DMS 273 (cell line): ENCODE results near the gene SERTAD2.

ENCODE experiments used
- DNase-seq: peaks from one replicate; lab custom pipeline; 2025; ENCODE audit not compliant: unreplicated experiment; lab: John Stamatoyannopoulos, UW

Gene SERTAD2

DNA sequence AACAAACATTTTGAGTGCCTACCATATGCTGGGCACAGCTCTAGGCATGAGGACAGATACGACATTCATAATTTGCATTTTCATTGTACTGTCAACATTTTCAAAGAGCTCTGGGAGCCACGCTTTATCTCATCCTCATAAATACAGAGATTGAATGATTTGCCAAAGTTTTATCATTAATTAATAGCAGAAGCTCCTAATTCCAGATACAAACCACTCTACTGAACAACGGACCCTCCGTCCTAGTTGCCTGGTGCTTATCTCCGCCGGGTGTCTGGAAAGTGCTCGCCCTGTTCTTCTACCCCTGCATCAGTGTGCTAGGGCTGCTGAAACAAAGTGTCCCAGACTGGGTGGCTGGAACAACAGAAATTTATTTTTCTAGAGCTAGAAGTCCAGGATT is 23.8 kb downstream of the SERTAD2 start:
- DNase-seq: no peak

DNA sequence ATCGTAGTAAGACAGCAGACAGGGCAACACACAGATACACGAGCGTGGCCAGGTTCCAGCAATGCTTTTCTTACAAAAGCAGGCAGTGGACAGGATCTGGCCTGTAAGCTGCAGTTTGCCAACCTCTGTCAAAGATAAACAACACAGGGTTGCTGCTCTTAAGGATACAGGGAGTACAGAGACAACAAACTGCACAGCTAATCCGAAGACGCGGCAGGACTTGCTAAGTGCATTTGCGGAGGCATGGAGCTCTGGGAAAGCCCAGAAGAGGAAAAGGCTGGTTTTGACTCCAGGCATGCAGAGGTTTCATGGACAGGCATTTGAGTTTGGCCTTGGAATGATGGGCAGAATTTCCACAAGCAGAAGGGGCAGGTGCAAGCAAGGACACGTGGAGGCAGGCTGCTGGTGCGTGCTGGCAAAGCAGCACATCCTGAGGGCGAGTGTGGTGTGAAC is 24.4 kb downstream of the SERTAD2 start:
- no peak for DNase-seq

DNA sequence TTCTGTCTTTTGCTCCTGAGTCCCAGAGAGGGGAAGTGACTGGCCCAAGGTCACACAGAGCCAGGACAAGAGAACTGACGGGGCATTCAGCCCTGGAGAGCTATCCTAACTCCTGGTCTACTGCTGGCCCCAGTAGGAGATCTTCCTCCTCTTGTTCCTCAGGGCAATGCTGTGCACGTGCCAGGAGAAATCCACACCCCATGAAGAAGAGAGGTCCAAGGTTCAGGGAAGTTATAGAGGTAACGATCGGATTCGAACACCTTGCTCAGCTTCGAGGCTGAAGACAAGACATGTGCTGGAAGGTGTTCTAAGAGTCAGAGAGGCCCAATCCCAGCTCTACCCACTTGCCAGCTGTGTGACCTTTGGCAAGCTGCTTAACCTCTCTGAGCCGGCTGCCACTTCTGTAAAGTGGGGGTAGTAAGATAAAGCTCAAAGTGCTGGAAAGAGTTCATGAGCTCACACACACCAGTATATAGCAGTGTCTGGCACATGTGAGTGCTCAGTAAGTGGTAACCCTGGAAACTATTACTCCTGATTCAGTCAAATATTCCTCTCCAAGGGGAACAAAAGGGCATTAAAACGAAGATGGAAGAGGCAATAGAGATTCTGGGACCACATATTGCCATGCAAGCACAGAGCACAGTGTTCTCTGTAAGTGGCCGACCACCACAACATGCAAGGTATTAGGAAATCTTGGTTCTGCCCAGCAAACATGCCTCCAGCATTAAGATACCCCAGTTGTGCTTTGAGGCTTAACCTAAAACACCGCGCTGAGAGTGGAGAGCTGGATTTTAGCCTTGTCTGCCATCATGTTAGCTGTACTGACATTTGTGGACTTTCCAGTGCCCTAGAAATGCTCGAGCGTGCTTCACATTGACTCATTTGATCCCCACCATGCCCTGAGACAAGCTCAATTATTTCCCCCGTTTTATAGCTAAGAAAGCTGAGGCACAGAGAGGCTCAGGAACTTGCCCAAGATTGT is 25.6 kb downstream of the SERTAD2 start:
- no peak for DNase-seq

DNA sequence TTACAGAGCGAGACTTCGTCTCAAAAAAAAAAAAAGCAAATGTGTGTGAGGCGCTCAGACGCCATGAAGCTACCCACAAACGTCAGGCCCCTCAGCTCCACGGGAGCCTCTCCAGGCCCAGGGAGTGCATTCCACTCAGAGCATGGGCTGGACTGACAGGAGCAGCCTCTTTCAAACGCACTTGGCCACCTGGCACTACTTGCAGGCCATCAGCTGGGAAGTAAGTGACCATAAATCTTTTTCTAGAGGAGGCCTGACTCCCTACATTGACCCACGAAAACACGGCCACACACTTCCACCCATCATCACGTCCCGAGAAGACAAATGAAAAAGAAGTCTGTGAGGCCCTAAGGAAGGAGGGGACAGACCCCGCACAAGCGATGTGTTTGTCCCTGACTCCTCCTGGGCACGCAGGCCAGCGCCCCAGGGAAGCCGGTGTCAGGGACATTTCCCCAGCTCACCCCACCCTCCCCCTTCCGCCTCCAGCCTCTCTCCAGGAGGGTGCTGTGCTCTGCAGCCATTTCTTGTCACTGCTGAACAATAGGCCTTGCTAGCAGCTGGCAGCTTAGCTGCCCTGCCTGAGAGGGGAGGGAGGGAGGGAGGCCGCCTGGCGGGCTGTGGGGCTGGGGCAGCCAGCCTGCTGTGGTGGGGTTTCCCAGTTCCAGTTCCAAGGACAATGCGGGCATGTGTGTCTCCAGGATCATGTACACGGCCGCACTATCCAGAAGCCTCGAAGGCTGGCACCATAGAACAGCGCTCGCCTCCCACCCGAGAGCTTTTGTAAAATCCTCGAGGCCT is 26.6 kb downstream of the SERTAD2 start:
- peak; percentile 51 for DNase-seq

DNA sequence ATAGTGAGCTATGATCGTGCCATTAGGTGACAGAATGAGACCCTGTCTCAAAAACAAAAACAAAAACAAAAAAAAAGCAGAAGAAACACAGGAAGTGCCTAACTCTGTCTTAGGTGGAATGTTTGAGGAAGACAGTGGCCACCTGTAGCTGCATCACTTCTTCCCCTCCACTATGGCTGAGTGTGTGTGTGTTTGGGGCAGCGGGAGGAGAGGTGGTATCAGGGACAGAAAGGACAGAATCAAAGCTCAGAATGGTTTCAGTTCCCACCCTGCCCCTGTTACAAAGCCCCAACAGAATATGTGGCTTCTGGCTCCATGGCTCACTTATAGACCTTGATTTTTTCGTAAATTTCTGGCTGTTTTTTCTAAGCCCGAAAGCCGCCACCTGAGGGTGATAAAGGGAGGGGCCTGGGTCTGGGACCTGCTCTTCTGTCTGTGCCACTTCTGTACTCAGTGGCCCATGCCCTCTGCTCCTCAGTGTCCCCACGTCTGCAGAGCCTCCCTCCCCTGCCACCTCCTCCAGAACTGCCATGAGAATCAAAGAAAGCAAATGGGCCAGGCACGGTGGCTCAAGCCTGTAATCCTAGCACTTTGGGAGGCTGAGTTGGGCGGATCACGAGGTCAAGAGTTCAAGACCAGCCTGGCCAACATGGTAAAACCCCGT is 27.4 kb downstream of the SERTAD2 start:
- DNase-seq: no peak

DNA sequence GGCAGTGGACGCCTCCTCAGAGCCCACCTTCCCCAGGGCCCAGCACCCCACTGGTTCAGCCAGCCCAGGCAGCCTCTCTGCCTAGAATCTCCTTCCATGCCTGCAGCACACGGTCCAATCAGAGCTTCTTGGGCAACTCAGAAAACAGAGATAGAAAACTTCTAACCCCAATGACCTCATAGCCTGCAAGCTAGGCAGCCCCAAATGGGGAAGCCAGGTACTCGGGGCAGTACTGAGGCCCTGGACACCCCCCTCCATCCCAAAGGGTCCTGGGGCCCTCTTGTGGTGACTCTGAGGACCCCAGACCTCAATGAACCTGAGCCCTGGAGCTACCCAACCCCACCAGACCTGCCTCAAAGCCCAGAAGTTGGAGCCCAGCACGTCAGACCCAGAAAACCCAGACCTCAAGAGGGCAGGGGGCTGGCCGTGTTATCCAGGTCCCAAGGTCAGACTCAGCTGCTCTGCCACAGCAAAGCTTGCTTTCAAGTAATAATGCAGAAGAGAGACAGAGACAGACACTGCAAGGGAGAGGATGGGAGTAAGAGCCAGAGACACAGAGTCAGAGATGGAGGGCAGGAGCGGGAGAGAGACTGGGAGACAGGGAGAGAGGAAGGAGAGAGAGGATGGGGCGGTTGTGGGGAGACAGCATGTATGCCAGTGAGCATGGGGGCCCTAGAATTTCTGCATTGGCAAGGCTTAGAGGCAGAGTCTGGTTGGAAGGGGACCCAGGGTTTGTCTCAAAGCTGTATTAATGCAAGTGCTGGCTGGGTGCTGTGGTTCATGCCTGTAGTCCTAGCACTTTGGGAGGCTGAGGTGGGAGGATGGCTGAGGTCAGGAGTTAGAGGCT is 28.2 kb downstream of the SERTAD2 start:
- DNase-seq: peak; percentile 22

DNA sequence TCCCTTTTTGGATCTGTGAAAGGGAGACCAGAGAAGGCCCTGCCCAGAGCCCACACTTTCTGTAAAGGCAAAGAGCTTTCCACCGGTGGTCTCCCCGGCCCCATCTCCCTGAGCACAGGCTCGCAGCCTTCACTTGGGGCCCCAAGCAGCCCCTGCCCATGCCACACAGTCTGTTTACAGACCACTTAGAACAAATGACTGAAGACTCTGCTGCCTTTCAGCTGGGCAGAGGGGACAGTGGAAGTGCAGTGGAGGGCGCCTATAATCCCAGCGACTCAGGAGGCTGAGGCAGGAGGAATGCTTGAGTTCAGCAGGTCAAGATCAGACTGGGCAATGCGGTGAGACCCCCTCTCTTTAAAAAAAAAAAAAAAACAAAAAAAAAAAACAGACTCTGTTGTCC is 28.9 kb downstream of the SERTAD2 start:
- DNase-seq: no peak

DNA sequence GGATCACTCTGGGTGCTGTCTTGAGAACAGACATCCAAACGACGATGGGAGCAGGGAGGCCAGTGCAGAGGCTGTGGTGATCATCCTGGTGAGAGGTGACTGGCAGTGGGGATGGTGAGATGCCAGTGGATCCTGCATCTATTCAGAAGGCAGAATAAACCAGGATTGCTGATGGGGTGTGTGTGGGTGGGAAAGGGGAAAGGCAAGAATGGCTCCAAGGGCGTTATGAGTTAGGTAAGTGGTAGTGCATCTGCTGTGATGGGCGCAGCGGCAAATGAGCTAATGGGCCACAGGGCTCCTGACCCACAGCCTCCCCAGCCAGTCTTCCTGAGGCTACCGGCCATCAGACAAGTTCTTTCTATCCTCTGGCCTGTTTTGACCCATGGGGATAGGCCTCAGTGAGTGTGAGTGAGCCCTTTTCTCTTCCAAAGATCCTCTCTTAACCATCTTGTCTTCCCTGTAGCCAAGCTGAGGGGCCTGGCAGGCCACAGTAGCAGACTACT is 29.6 kb downstream of the SERTAD2 start:
- DNase-seq: no peak

DNA sequence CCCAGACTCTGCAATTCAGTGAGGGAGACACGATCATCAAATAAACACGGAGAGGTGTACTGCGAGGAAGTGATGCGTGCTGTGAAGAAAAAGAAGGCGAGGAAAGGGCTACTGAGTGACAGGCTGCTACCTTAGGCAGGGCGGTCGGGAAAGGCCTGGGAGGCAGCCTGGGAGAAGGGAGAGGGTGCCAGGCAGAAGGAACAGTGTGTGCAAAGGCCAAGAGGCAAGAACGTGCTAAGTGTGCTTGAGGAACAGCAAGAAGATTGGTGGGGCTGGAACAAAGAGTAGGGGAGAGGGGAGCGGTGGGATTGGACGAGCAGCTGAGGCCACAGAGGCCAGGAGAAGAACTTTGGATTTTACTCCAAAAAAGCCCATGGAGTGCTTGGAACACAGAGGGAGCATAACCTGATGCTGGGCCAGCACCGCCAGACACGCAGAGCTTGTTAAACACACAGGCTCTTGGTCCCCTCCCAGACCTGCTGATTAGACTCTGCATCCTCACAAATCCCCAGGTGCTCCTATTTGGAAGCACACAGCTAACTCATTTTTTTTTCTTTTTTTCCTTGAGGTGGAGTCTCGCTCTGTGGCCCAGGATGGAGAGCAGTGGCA is 30.4 kb downstream of the SERTAD2 start:
- no peak for DNase-seq

DNA sequence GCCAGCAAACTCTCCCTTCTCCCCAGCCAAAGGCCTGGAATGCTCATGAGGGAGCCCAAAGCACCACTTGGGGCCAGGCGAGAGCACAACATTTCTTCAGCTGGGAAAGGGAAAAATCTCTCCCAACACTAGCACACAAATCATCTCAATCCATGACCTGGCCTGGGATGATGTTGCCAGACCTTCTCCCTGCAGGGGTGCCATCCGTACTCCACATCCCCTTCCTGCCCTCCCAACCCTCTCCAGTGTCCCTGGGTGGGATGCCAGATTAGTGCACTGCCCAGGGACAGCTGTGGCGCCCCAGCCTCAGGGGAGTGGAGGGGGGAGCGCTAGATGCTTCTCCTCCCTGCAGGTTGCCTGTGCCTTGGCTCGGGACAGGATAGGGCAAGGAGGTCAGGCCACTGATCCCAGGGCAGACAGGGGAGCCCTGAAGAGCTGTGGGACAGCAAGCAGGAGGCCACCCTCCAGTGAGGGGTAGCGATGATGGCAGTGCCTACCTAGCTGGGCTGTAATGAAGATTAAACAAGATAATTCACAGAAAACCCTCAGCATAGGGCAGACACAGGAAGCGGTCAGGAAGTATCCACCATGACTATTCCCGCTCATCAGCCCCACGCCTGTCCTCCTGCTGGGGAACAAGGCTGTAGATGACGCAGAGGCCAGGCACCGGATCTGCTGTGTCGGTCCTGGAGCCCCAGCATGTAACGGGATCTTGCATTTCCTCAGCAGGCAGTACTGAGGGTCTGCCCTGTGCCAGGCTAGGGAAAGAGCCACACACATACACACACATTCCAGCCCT is 31.1 kb downstream of the SERTAD2 start:
- DNase-seq: peak; percentile 53

DNA sequence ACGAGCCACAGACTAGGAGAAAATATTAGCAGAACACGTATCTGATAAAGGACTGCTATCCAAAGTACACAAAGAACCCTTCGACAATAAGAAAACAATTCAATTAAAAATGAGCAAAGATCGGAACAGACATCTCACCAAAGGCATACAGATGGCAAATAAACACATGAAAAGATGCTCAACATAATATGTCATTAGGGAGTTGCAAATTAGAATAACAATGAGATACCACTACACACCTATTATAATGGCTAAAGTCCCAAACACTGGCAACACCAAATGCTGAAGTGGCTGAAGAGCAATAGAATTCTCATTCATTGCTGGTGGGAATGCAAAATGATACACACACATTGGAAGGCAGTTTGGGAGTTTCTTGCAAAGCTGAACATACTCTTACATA is 33.1 kb downstream of the SERTAD2 start:
- no peak for DNase-seq

DNA sequence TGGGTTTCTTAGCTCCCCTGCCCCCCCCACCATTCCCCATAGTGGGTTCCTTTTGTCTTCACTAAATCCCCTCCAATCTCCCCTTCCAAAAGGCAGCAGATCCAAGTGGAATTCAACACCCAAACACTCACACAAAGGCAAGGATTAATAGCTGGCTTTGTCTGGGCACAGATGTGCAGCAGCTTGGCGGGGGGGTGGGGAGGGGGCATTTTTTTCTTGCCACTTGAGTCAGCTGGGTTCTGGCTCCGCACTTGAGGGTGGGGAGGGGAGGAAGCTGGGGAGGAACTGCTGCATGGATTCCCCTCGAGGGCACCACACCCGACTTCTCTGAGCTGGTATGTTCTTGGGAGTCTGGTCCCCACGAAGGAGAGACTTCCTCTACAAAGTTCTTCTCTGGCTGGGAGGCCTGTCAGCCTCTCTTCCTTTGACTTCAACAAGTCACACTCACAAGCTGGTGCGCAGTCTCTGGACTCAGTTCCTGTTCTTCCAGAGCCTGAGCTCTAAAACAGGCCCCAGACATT is 36.0 kb downstream of the SERTAD2 start:
- DNase-seq: peak; percentile 34

DNA sequence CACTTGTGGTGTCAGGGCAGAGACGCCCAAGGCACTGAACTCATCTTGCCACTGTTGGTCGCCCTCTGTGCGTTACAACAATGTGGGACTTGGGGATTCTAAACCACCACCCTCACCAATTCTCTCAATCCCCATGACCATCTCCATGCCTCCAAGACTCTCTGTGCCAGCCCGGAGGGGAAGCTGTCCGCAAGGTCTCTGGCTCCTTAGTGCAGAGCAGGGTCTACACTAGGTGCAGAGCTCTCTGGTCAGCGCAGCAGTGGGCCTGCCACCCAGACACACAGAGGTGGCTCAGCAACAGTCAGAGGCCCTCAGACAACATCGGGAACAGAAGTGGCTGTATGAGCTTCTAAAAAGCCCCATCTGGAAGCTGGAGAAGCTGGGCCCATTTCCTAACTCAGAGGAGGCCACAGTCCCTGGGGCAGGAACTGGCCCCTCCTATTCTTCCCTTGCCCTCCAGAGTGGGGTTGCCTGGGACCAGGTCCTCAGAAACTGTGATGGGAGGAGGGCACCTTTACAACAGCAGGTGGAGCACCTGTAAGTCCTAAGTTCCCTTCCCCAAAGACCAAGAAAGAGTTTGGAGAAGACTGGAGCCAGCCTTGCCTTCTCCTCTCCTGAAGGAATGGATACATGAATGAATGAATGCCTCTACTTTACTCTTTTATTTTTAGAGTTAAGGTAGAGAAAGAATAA is 37.7 kb downstream of the SERTAD2 start:
- DNase-seq: no peak

DNA sequence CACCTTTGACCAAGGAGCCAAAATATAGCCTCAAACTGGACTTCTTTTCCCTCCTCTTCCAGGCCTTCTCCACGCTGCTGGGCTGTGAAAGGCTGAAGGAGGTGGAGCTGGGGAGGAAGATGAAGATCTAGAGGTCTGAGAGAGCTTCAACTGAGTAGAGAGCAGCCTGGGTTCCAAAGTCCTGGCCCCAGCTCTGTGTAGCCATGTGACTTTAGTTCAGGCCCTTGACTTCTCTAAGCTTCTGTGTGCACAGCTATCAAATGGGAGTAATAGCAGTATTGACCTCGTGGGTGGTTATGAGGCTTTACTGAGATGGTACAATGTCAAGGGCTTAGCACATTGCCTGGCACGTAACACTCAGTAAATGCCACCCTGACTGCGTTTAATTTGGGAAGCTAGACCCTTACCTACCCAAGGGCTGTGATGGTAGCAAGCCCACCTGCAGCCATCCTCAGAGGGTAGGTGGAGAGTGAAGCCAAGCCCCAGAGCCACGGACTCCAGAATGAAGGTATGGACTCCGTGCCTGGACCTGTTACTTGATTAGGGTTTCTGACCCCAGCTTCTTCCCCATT is 38.4 kb downstream of the SERTAD2 start:
- DNase-seq: no peak

DNA sequence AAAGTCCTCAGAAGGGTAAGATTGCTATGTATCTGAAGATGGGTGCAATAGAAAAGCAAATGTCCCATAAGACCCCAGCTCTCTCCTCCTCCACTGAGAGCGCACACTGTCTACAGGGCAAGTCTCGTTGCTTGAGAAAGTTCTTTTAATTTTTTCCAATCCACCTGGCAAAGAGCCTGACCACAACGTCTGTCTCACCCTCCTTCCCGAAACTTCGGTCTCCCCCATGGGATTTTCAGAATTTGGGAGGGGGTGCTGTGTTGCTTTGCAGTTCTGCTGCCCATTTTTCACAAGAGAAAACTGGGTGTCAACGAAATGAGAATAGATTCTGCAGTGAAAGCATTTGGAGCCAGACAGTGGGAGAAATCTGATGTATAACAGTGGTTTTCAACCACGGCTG is 40.4 kb downstream of the SERTAD2 start:
- DNase-seq: no peak

DNA sequence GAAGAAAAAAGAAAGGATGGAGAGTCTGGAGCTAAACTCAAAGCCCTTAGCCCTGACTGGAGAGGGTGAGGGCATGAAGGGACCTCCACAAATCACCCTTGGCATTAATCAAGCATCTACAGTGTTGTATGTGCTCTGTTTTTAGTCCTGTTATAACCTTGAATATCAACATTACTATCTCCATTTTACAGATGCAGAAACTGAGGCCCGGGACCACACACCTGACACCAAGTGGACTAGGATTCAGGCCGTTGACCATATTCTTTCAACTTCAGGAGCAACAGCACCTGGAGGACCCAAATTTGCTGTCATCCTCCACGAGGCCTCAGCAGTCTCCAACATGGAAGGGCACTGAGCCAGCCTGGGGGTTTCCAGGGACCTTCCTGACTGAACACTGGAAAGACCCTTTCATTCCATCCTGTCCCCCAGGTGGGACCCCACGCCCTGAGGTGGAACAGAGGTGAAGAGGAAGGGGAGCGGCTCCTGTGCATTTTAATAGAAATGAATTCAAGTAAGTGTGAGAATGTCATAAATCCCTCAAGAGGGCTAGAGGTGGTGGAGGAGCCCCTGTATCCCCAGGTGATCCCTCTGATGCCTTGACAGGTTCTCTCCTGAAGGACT is 41.0 kb downstream of the SERTAD2 start:
- DNase-seq: no peak

DNA sequence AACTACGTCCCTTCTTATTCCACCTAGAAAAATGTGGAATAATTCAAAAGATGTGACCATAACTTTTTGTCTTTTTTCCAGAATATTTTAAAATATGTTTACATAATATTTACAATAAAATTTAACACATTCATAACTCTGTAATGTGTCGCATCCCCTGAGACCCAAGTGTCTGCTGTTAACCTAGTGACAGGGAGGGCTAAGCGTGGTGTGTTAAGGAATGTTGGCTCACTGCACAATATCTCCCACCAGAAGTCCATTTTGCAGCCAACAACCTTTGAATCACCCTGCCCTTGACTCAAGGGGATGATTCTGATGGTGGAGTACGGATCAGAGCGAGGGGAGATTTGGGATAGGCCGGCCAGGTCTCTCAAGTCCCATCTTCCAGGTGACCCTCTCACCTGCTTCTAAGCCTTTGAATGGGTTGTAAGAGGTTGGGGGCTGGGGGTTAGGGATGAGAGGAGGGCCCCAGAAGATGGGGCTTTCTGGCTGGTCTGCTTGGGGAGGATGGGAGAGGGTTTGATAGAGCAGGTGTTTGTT is 43.3 kb downstream of the SERTAD2 start:
- no peak for DNase-seq
